ENCODE data around the gene JUND.

JUND gene

GRCh38 chr19:18291019-18291524 lies 9.7 kb upstream of the JUND start:
- FAIRE-seq: no peak
- DNase-seq (ENCODE audit: insufficient read length, low spot score): no peak

- peak; percentile 68 for FAIRE-seq
- no peak for DNase-seq (ENCODE audit: insufficient read length, low spot score)
These were observed 9.0 kb upstream of the JUND start for GRCh38 chr19:18290302-18291018.

- DNase-seq (ENCODE audit: insufficient read length, low spot score) (no peak), FAIRE-seq (peak; percentile 76)
These were observed 8.3 kb upstream of the JUND start for GRCh38 chr19:18289471-18290301.

GRCh38 chr19:18287836-18288772 lies 6.7 kb upstream of the JUND start:
- FAIRE-seq: no peak
- DNase-seq (ENCODE audit: insufficient read length, low spot score): no peak

GRCh38 chr19:18286973-18287635 lies 5.7 kb upstream of the JUND start:
- DNase-seq (ENCODE audit: insufficient read length, low spot score) (no peak), FAIRE-seq (no peak)

- FAIRE-seq (peak; percentile 77), DNase-seq (ENCODE audit: insufficient read length, low spot score) (no peak)
These were observed 3.4 kb upstream of the JUND start for GRCh38 chr19:18284712-18285360.

GRCh38 chr19:18283338-18283737 lies 1.9 kb upstream of the JUND start:
- no peak for FAIRE-seq

GRCh38 chr19:18282788-18283141 lies 1.3 kb upstream of the JUND start:
- no peak for FAIRE-seq
- no peak for DNase-seq (ENCODE audit: insufficient read length, low spot score)

More at GRCh38 chr19:18283338-18283737, 1.9 kb upstream of the JUND start:
- no peak for DNase-seq (ENCODE audit: insufficient read length, low spot score)

- no peak for DNase-seq (ENCODE audit: insufficient read length, low spot score)
These were observed 782 bp upstream of the JUND start for GRCh38 chr19:18282021-18282787.

GRCh38 chr19:18280247-18281081 lies 958 bp downstream of the JUND start:
- no peak for FAIRE-seq
- peak; percentile 75 for DNase-seq (ENCODE audit: insufficient read length, low spot score)

More at GRCh38 chr19:18282021-18282787, 782 bp upstream of the JUND start:
- FAIRE-seq: peak; percentile 40

- peak; percentile 96 for DNase-seq (ENCODE audit: insufficient read length, low spot score)
- FAIRE-seq: peak; percentile 87
These were observed 1.7 kb downstream of the JUND start for GRCh38 chr19:18279516-18280246.

- FAIRE-seq (no peak), DNase-seq (ENCODE audit: insufficient read length, low spot score) (no peak)
These were observed 2.2 kb downstream of the JUND start for GRCh38 chr19:18279266-18279515.

GRCh38 chr19:18278521-18279265 lies 2.7 kb downstream of the JUND start:
- DNase-seq (ENCODE audit: insufficient read length, low spot score): no peak
- no peak for FAIRE-seq

- FAIRE-seq (no peak), DNase-seq (ENCODE audit: insufficient read length, low spot score) (no peak)
These were observed 6.6 kb downstream of the JUND start for GRCh38 chr19:18274781-18275356.

GRCh38 chr19:18274219-18274780 lies 7.1 kb downstream of the JUND start, which contains the start of gene IQCN:
Gene IQCN, minus strand, starts transcription at chr19:18274452. Its CDS starts 4,974 bp downstream, at chr19:18269478.
- no peak for DNase-seq (ENCODE audit: insufficient read length, low spot score)

GRCh38 chr19:18273561-18274218 lies 7.7 kb downstream of the JUND start:
- DNase-seq (ENCODE audit: insufficient read length, low spot score) (no peak), FAIRE-seq (no peak)

More at GRCh38 chr19:18274219-18274780, 7.1 kb downstream of the JUND start, which contains the start of gene IQCN:
- no peak for FAIRE-seq

All from GM19239 (cell line).